Mucosa of descending colon (tissue), 3 donors: ENCODE measurements around the gene FBXO17. TPM values are rescaled to one million over a fixed set of nuclear protein-coding genes. Genes with fewer than 3 reads are reported as not detected.

ENCODE experiments used
- ATAC-seq: fragments of 200-7000 bp; cut with Tn5 transposase; one replicate; pipeline ENCODE4 v1.9.1; 2020; ENCODE audit warnings: mild to moderate bottlenecking, moderate library complexity
- DNase-seq, 3 donors: peaks; one replicate each; pipeline ENCODE4 v3.0.0-alpha.2; 2020
- H3K36me3 ChIP-seq: fragments of 200-600 bp; one replicate; pipeline ENCODE4 v1.8.0; 2021; ENCODE audit warnings: low read depth, mild to moderate bottlenecking
- H3K4me1 ChIP-seq: fragments of 200-600 bp; one replicate; pipeline ENCODE4 v1.8.0; 2021; ENCODE audit warnings: low read depth, mild to moderate bottlenecking
- H3K4me3 ChIP-seq: fragments of 200-600 bp; one replicate; pipeline ENCODE4 v1.8.0; 2021; ENCODE audit warnings: mild to moderate bottlenecking
- H3K9me3 ChIP-seq: fragments of 200-600 bp; one replicate; pipeline ENCODE4 v1.8.0; 2021; ENCODE audit warnings: mild to moderate bottlenecking
- intact Hi-C, 2 donors: fragments of 100-400 bp; cut with DNase I in 1 of 2; cut with micrococcal nuclease in 1 of 2; formaldehyde crosslinking; loops; one replicate each; pipeline versions ENCODE4 v1.11.0 to v1.11.1; 2022; cut with DNase I, micrococcal nuclease
- total RNA-seq, 3 donors: library from RNA; stranded (reverse); fragmentation: NEBNext Ultra II Directional in 2 of 3; extraction: Animal tissue kit (Norgen Biotek cat#: 25700) in 2 of 3; gene quantifications; one replicate each; pipeline versions ENCODE4 v1.2.1 to v1.2.4, GENCODE V29; 2021 to 2023
- TF ChIP-seq, protein P1 (sequence below): fragments of 200-600 bp; IDR thresholded peaks from one replicate; pipeline ENCODE4 v1.8.0; 2022; ENCODE audit warnings: antibody characterized with exemption, mild to moderate bottlenecking
- donor health status: DM: no; HTN: no; CAD: no; lungs with moderate emphysema.
- donor health status: DM: no; HTN: no; CAD: no.
- donor health status: DM: no; HTN: yes; CAD: no.

FBXO17 gene
- total RNA-seq, 3 donors from 2014 or later = 1.8 to 18.9 (median 1.9) TPM

DNA sequence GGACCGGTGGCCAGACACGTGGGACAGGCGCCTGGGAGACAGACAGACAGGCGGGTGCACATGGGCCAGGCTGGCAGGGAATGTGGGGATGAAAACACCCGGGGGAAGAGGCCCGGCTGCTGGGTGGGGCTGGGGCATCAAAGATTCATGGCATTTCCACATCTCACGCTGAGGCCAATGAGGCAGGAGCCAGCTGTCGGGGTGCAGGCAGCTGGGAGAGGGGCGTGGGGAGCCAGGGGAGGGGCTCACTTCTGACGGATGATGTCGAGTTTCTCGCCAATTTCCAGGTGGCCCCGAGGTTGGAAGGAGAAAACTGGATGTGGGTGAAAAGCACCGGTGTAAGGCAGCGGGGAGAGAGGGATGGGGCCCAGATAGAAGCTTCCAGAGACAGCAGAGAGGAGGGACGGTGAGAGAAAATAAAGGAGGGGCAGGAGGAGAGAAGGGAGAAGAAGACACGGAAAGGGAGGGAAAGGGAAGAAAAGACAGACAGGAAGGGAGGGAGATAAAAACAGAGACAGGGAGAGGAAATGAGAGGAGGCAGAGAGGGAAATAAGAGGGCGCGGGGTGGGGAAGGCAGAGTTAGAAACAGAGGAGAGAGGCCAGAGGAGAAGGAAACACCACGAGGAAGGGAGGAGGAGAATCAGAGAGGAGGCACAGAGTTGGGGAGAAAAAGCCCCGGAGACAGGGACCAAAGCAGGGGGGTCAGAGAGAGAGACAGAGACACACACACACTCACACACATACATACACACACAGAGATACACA lies 55.5 kb downstream of the FBXO17 start:
- no peak for DNase-seq
- no peaks in the 10 kb centered on the region for H3K9me3 ChIP-seq
- TF ChIP-seq, protein P1, sequence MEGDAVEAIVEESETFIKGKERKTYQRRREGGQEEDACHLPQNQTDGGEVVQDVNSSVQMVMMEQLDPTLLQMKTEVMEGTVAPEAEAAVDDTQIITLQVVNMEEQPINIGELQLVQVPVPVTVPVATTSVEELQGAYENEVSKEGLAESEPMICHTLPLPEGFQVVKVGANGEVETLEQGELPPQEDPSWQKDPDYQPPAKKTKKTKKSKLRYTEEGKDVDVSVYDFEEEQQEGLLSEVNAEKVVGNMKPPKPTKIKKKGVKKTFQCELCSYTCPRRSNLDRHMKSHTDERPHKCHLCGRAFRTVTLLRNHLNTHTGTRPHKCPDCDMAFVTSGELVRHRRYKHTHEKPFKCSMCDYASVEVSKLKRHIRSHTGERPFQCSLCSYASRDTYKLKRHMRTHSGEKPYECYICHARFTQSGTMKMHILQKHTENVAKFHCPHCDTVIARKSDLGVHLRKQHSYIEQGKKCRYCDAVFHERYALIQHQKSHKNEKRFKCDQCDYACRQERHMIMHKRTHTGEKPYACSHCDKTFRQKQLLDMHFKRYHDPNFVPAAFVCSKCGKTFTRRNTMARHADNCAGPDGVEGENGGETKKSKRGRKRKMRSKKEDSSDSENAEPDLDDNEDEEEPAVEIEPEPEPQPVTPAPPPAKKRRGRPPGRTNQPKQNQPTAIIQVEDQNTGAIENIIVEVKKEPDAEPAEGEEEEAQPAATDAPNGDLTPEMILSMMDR = no peak
- no peaks in the 10 kb centered on the region for H3K36me3 ChIP-seq
- intact Hi-C loops = no loop called here
- H3K4me1 ChIP-seq = no peaks in the 10 kb centered on the region
- no peak overlapping the region for H3K4me3 ChIP-seq
- no peak for ATAC-seq

GRCh38 chr19:38918526-38918925 lies 57.0 kb downstream of the FBXO17 start:
- TF ChIP-seq, protein P1 = no peak
- H3K36me3 ChIP-seq = no peaks in the 10 kb centered on the region

DNA sequence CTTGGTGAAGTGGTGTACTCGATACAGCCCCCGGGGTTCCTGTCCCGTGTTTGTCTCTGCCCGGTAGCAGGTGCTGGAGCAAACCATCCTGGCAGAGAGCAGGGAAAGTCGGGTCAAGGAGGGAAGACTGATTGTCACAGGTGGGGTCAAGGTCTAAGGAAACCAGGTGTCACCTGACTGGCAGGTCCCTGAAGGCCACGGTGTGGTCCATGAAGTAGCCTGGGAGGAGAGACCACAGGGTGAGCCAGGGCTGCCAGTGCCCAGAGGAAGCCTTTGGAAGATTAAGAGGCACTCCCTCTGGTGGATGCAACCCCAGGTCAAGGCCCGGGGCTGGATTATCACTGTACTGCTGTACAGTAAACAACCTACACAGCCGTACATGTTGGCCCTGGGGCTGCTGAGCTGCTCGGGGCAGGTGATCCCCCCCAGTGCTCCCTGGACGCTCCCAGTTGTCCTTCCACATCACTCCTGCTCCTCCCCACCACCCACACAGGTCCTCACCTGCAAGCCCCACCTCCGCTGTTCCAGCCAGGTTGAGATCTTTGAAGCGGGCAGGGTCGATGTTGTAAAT lies 57.5 kb downstream of the FBXO17 start:
- no peaks in the 10 kb centered on the region for H3K36me3 ChIP-seq
- peak in 2 of 3 donors; percentile 18 to 21 for DNase-seq
- H3K9me3 ChIP-seq = no peaks in the 10 kb centered on the region
- no peaks in the 10 kb centered on the region for H3K4me1 ChIP-seq
- peak; percentile 60 for ATAC-seq
- TF ChIP-seq, protein P1 = no peak
- H3K4me3 ChIP-seq = no peak overlapping the region
- intact Hi-C loops = no loop called here

More at GRCh38 chr19:38918526-38918925, 57.0 kb downstream of the FBXO17 start:
- no peaks in the 10 kb centered on the region for H3K9me3 ChIP-seq
- ATAC-seq (no peak), DNase-seq (no peak)
- no peaks in the 10 kb centered on the region for H3K4me1 ChIP-seq
- no peak overlapping the region for H3K4me3 ChIP-seq
- intact Hi-C loops = no loop called here

GRCh38 chr19:38917516-38917915 lies 58.0 kb downstream of the FBXO17 start:
- no peaks in the 10 kb centered on the region for H3K9me3 ChIP-seq
- no peak for DNase-seq
- H3K4me3 ChIP-seq = no peak overlapping the region
- no peaks in the 10 kb centered on the region for H3K36me3 ChIP-seq
- no peaks in the 10 kb centered on the region for H3K4me1 ChIP-seq
- intact Hi-C loops = no loop called here
- TF ChIP-seq, protein P1 = no peak
- no peak for ATAC-seq

GRCh38 chr19:38915329-38916321 lies 59.9 kb downstream of the FBXO17 start:
- TF ChIP-seq, protein P1 = no peak
- Histone ChIP-seq H3K36me3 (no peaks in the 10 kb centered on the region), H3K4me3 (no peak overlapping the region), H3K9me3 (no peaks in the 10 kb centered on the region), H3K4me1 (no peaks in the 10 kb centered on the region)
- DNase-seq (peak in 1 of 3 donors; percentile 19), ATAC-seq (no peak)
- intact Hi-C loops = no loop called here
